Neutrophil (primary cell): ENCODE data around the gene APP.

Experiments
- H3K27ac ChIP-seq: fragments of 200-600 bp; sonication (generic); 2 replicates; pipeline ENCODE4 v1.5.1; 2016; ENCODE audit warnings: mild to moderate bottlenecking, moderate library complexity
- H3K27me3 ChIP-seq: fragments of 200-600 bp; sonication (generic); 2 replicates; pipeline ENCODE4 v1.6.0; 2016; ENCODE audit warnings: mild to moderate bottlenecking
- H3K36me3 ChIP-seq: fragments of 200-600 bp; sonication (generic); 2 replicates; pipeline ENCODE4 v1.5.1; 2017
- H3K4me1 ChIP-seq, 2 experiments: fragments of 200-600 bp in 1 of 2; sonication (generic) in 1 of 2; 1 replicate in 1 of 2; 2 replicates in 1 of 2; pipeline versions ENCODE4 v1.5.1 to v1.6.1; 2013 to 2016; ENCODE audit warnings: low read depth in 1 of 2, low read length in 1 of 2, mild to moderate bottlenecking in 1 of 2, moderate library complexity in 1 of 2; ENCODE audit not compliant: control insufficient read depth in 1 of 2, insufficient read depth in 1 of 2
- H3K4me3 ChIP-seq, 2 experiments: fragments of 200-600 bp in 1 of 2; sonication (generic) in 1 of 2; 1 replicate in 1 of 2; 2 replicates in 1 of 2; pipeline ENCODE4 v1.5.1; 2013 to 2016; ENCODE audit warnings: low read depth in 1 of 2, low read length in 1 of 2, mild to moderate bottlenecking in 1 of 2, moderate library complexity in 1 of 2
- H3K9me3 ChIP-seq: fragments of 200-600 bp; sonication (generic); 2 replicates; pipeline ENCODE4 v1.5.1; 2016
- CTCF ChIP-seq: fragments of 200-600 bp; sonication (generic); IDR thresholded peaks from 2 replicates; pipeline ENCODE4 v1.5.1; 2016; ENCODE audit warnings: antibody characterized with exemption

The APP gene

GRCh38 chr21:26005464-26005863 is 165.1 kb downstream of the APP start:
- Histone ChIP-seq H3K4me1 (no peaks in the 10 kb centered on the region), H3K27me3 (no peaks in the 10 kb centered on the region), H3K4me3 (no peak overlapping the region), H3K9me3 (no peaks in the 10 kb centered on the region), H3K36me3 (no peaks in the 10 kb centered on the region), H3K27ac (no peak overlapping the region)
- TF ChIP-seq CTCF = no peak

GRCh38 chr21:26003404-26003803 is 167.2 kb downstream of the APP start:
- no peak for TF ChIP-seq CTCF
- no peak overlapping the region for H3K27ac ChIP-seq
- no peaks in the 10 kb centered on the region for H3K27me3 ChIP-seq
- H3K9me3 ChIP-seq = no peaks in the 10 kb centered on the region
- no peaks in the 10 kb centered on the region for H3K4me1 ChIP-seq
- H3K4me3 ChIP-seq = no peak overlapping the region
- H3K36me3 ChIP-seq = peaks cover 8% of the 10 kb centered on the region

GRCh38 chr21:26001356-26001755 is 169.2 kb downstream of the APP start:
- Histone ChIP-seq H3K4me3 (no peak overlapping the region), H3K27ac (no peak overlapping the region), H3K36me3 (peaks cover 8% of the 10 kb centered on the region), H3K4me1 (no peaks in the 10 kb centered on the region), H3K9me3 (no peaks in the 10 kb centered on the region), H3K27me3 (no peaks in the 10 kb centered on the region)
- no peak for TF ChIP-seq CTCF

DNA sequence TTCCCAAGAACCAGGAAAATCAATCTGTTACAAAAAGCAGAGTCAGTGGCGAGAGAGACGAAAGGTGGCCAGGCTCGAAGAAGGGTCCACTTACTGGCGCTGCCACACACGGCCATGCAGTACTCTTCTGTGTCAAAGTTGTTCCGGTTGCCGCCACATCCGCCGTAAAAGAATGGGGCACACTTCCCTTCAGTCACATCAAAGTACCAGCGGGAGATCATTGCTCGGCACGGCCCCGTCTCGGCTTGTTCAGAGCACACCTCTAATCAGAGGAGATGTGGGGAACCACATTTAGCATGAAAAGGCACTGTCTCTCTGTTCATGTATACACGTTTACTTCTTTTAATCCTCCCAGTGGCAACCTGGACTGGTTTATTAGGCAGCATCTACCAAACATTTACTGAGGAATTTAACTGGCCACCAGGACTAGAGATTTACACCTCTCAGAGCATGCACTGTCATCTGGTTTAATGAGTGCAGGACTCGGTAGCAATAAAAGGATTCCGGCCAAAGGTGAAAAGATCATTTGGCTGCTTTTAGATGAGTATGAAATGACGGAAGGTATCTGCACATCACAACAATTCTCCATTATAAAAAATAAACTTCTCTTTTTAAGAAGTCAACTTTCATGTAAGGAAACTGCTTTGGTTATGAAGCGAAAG is 170.5 kb downstream of the APP start:
- Histone ChIP-seq H3K27ac (no peak overlapping the region), H3K27me3 (no peaks in the 10 kb centered on the region), H3K4me3 (no peak overlapping the region), H3K9me3 (no peaks in the 10 kb centered on the region), H3K4me1 (no peaks in the 10 kb centered on the region), H3K36me3 (peaks cover 8% of the 10 kb centered on the region)
- TF ChIP-seq CTCF = no peak

DNA sequence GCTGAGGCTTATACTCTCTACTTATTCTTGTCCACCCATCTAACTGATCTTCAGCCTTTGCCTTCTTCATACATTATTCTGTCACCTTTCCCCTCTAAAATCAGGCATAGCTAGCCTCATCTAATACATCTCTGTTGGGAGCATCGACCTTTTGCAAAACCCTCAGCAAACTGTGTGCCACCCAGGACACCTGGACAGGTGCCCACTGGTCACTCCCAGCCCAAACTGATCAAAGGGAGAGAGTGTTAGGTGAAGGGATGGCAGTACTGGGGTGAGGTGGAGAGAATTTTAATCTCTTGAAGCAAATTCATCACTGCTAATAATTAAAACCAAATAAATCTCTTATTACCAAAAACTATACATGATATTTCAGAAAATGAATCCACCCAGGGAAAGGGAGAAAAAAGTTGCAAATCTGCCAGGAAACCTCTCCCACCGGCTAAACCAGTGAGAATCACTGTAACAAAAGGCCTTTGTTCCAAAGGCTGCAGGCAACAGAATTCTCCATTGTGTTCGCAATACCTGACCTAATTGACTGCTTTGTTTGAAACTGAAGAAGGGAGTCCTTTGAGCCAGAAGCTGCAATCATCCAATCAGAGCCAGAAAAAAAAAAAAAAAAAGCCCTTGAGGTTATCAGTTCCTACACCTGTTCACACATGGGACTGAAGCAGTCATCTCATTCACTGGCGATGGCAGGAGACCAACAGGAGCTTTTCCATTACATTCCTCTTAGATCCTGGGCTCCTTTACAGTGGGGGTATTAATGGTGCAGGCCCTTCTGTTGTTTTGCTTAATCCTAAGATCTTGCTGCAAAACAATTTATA is 172.6 kb downstream of the APP start:
- H3K4me1 ChIP-seq = no peaks in the 10 kb centered on the region
- H3K4me3 ChIP-seq = no peak overlapping the region
- no peaks in the 10 kb centered on the region for H3K9me3 ChIP-seq
- no peak for TF ChIP-seq CTCF
- H3K27me3 ChIP-seq = no peaks in the 10 kb centered on the region
- H3K27ac ChIP-seq = no peak overlapping the region
- H3K36me3 ChIP-seq = peaks cover 11% of the 10 kb centered on the region
